NCI-H146 treated with DMSO at 0.1 percent for 48 hours (cell line): ENCODE results near the gene DGKD.

Experiments
- DNase-seq: peaks from one replicate; lab custom pipeline; 2025; ENCODE audit not compliant: unreplicated experiment; lab: John Stamatoyannopoulos, UW

DGKD gene

GRCh38 chr2:233409286-233409991 is 55.1 kb downstream of the DGKD start:
- no peak for DNase-seq

GRCh38 chr2:233410196-233410760 is 56.0 kb downstream of the DGKD start:
- DNase-seq: no peak

GRCh38 chr2:233411162-233411561 is 56.9 kb downstream of the DGKD start:
- no peak for DNase-seq

- no peak for DNase-seq
These were observed 58.1 kb downstream of the DGKD start for GRCh38 chr2:233412405-233412804.

- DNase-seq: no peak
These were observed 58.8 kb downstream of the DGKD start for GRCh38 chr2:233413046-233413445.

- no peak for DNase-seq
These were observed 59.4 kb downstream of the DGKD start for GRCh38 chr2:233413559-233414272.

GRCh38 chr2:233414273-233414654 is 60.0 kb downstream of the DGKD start:
- DNase-seq: no peak

- no peak for DNase-seq
These were observed 60.7 kb downstream of the DGKD start for GRCh38 chr2:233414777-233415570.

- no peak for DNase-seq
These were observed 61.9 kb downstream of the DGKD start for GRCh38 chr2:233416199-233416598.

GRCh38 chr2:233416706-233417105 is 62.4 kb downstream of the DGKD start:
- no peak for DNase-seq

GRCh38 chr2:233417282-233417681 is 63.0 kb downstream of the DGKD start:
- DNase-seq: no peak

- DNase-seq: no peak
These were observed 63.9 kb downstream of the DGKD start for GRCh38 chr2:233418052-233418760.

GRCh38 chr2:233418761-233419546 is 64.7 kb downstream of the DGKD start:
- DNase-seq: no peak

GRCh38 chr2:233419602-233420391 is 65.5 kb downstream of the DGKD start:
- no peak for DNase-seq

GRCh38 chr2:233421091-233421816 is 67.0 kb downstream of the DGKD start:
- no peak for DNase-seq

GRCh38 chr2:233422050-233422639 is 67.9 kb downstream of the DGKD start:
- no peak for DNase-seq

- no peak for DNase-seq
These were observed 68.6 kb downstream of the DGKD start for GRCh38 chr2:233422649-233423551.
